ELF-1 (cell line): ENCODE measurements around the gene DYRK1B.
"Not testable (repeated sequence)": the region's sequence is repeated elsewhere in the genome, so short reads cannot be mapped to it uniquely, and the experiment has no call there.

Source experiments
- DNase-seq: peaks from one replicate; pipeline ENCODE4 v3.0.0-alpha.2; 2016; ENCODE audit warnings: low read depth, low spot score

Gene DYRK1B

DNA sequence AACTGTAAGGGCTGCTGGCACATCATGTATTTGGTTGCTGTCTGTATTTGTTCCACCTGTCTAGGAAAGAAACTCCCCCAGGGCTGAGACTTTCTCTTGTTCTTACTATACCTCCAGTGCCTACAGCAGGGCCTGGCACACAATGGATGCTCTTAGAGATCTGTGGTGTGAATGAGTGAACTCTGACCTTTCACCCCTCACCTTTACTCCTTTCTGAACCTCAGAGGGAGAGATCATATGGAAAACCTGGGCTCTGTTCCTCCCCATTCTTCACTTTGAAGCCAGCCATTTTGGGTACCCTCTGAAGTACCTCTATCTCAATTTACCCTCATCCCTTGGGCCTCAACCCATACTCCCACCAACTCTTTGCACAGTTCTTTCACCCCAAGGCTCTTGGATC, 3.1 kb downstream of the DYRK1B start:
- no peak for DNase-seq

DNA sequence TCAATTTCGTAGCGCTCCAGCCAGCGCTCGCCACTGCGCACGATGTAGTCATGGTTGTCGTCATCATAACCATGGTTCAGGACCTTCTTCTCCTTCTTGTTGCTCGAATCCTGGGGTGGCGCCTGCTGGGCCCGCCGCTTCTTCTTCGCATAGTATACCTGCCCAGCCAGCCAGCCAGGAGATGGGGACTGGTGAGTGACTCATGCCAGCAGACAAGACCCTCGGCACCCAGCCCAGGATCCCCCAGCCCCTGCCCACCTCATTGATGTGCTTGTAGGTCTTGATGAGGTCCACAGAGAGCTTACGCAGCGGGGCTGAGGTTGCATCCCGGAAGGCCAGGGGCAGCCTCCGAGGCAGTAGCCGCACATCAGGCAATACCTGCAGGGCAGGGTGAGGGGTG, 3.6 kb downstream of the DYRK1B start:
- no peak for DNase-seq

DNA sequence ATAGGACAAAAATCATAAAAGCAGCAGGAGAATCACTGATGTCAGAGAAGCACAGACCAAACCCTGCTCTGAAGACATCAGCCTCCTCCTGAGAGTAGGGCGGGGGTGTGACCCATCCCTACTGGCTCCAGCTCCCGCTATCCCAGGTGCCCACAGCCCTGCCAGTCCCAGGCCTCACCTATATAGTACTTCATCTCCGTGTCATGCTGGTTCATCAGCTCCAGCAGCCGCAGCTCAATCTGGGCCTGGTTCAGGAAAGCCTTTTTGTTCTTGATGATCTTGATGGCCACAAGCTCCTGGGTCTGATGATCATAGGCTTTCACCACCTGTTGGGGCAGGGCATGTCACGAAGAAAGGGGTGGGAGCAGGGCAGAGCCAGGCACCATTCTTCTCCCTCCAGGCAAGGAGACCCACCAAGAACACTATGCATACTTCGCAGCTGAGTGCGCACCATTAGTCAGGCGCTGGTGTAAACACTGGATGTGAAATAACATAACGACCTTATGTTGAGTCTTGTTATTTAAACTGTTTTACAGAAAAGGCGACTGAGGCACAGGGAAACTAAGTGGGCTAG, 4.2 kb downstream of the DYRK1B start:
- no peak for DNase-seq

DNA sequence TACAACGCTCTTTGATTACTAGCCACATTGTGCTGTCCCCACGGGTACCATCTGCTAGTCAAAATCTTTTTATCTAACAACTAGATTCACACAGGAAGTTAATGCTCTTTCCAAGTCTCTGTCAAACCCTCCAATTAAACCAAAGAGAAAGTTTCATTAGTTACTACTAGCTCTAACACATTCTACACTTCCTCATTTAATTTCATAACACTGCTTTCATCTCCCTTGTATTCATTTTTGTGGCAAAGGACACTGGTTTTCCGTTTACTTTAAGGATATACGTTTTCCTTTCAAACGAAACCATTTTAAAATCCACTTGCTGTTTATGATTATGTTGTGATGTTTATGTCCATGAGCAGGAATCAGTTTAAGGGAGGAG, 5.3 kb downstream of the DYRK1B start:
- no peak for DNase-seq

DNA sequence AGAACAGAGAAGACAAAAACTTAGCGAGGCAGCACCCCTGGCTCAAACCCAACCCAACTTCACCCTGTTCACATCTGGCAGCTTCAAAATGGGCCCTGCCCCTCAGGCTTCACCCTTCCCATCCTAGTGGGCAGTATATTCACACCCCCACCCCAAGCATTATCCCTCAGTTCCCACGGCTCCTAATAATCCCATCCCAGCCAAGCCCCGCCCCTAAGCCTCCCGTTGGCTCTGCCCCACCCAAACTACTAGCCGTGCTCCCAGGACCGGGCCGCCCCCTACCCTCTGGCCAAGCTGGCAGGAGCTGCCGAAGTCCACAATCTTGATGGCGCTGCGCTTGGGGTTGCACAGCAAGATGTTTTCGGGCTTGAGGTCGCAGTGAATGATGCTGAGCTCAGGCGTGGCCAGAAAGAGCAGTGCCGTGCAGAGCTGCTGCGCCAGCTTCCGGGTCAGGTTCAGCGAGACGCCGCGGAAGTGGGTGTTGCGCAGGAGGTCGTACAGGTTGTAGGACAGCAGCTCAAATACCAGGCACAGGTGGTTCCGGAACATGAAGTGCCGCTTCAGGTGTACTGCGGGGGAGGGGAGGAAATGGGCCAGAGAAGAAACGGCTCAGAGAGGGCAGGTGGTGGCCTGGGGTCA, 5.8 kb downstream of the DYRK1B start:
- no peak for DNase-seq

DNA sequence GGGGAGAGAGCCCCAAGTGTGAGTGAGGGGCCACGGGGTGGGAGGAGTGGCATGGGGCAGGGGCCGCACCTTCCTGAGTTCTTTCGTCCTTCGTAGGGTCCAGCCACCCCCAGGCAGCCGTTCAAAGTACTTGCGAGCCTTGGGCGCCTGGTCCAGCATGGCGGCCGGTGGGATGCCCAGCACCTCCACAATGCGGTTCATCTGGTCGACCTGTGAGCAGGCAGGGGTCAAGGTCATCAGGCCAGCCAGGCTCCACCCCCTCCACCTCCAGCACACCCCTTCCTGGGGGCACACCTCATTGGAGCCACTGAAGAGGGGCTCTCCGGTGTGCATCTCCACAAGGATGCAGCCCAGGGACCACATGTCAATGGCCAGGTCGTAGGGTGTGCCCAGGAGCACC, 6.7 kb downstream of the DYRK1B start:
- DNase-seq: no peak

DNA sequence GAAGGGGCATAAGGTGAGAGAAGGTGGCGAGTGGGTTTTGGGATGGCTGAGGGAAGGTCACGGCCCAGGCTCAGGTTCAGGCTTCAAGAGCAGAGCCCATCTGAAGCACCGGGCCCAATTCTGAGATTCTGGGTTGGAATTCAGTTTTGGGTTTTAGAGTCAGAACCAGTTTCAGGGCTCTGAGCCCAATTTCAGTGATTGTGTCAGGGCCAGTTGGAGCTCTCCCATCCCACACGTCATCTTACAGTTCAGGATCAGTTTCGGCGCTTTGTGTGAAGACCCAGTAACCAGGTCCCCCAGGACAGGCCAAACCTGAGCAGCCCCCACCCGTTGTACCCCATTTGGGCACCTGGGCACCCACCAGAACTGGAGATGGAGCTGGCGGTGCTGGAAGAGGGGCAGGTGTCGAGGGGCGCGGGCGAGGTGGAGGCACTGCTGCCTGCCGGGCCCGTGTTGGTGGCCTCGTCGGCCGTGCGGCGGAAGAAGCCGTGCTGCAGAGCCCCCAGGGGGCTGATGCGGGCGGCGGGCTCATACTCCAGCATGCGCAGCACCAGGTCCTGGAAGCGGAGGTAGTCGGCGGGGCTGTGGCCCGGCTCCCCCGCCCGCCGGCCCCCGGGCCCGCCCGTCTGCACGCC, 7.5 kb downstream of the DYRK1B start:
- no peak for DNase-seq

DNA sequence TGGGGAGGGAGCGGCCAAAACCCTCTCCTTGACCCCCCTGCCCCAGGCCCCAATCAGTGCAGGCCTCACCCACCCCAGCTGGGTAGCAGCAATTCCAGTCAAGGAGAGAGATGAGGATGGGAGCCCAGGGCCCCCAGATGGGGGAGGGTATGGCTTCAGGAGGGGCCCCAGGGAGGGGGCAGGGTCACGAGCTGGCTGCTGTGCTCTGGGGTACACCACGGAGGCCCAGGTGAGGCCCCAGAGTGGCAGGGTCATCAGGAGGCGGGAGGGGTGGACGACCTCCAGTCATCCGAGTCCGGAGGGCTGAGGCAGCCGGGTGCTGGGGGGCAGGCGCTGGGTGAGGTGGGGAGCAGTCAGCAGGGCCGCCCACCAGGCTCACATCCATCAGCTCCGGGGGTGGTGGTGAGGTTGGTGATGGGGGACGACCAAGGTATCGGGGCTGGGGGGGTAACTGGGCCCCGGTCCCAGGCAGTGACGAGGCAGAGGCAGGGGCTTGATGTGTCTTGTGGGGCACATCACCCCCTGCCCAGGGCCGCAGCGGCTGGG, 8.4 kb downstream of the DYRK1B start:
- DNase-seq: no peak

DNA sequence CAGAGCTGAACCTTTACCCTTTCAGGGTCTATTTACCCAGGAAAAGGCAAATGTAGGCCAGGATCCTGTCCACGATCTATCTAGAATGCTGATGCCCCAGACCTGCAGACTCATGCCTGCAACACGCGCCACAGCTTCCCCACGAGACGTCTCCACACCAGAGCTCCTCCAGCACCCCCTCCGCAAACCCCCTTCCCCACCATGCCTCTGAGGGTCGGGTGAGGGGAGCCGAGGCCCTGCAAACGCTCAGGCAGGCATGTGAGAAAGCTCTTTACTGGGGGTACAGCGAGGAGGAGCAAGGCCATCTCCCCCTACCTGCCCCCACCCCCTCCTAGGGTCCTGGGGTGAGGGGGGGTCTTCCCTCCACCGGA, 8.9 kb downstream of the DYRK1B start:
- no peak for DNase-seq

DNA sequence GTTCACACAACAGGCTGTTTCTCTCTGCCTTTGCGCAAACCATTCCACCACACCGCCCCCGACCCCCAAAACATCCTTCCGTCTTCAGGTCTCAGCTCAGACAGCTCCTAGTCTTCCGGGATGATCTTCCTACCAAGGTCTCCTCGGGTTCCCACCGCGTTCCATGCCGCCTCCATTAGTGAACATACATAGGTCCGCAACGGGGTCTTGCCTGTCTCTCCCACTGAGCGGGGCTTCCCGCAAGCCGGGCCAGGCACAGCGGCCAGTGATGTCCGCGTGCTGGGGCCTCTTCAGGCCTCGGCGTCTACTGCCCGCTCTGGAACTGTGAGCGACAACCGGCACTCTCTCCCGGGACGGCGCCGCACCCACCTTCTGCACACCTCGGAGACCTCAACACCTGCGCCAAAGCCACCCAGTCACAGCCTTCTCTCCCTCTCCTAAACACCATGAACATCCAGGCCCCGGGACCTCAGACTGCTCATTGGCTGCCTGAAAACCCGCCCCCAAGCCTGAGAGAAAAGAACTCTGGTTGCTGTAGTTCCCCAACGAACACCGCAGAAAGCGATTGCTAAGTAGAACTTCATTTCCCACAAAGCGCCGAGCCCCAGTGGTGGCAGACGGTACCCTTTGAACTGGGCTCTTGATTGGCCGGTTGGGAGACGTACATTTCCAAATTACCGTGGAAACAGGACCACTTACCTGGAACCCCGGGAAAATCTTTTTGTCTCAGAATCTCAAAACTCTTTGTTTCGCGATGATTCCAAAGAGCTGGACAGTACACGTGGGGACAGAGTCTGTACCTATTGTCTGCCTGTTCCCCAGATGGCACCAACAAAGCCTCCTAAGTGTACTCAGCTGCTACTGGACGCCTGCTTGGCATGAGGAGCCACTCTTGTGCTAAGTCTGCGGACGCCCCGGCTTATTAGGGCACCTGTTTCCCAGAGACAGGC, 9.5 kb downstream of the DYRK1B start:
- peak; percentile 93 for DNase-seq

DNA sequence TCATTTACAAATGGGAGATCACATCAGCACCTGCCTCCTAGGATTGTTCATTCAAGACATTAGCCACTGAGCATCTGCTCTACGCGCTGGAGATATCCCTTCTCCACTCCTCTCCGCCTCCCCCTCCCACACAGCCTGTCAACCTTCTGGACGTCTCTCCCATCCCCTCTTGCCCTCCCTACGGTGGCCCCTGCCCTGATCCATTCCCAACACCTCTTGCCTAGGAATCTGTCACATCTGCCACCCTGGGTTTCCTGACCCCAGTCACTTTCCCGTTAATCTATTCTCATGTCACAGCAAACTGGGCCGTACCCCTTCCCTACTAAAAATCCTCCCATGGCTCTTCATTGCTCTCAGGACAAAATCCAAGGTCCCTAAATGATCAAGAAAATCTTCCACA, 10.3 kb downstream of the DYRK1B start:
- no peak for DNase-seq

DNA sequence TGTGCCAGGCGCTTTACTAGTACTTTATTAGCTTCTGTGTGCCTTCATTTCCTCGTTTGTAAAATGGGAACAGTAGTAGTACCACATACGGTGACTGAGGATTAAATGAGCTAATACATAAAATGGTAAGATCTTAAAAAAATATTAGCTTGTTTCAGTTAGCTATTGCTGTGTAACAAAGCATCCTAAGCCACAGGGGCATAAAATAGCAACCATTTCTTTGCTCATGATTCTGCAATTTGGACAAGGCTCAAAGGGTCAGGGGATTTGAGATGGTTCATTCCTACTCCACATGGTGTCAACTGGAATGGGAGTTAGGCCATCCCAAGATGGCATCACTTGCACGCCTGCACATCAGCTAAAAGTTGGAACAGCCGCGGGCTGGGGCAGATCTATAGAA, 13.3 kb downstream of the DYRK1B start:
- DNase-seq: no peak

DNA sequence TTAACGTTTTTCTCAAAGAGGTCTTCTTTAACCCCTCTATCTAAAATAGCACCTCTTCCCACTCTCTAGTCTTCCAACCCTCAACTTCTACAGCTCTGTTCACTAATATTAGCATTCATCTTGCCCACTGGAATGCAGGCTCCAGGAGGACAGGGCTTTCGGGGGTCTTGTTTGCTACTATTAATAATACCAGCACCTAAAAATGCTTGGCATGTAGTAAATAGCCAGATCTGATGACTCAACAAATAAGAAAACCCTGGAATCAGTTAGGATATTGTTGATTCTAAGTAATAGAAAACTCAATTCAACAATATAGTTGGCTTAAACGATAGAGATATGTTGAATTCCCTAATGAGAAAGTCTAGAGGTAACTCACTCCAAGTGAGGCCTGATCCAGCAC, 14.2 kb downstream of the DYRK1B start:
- no peak for DNase-seq

DNA sequence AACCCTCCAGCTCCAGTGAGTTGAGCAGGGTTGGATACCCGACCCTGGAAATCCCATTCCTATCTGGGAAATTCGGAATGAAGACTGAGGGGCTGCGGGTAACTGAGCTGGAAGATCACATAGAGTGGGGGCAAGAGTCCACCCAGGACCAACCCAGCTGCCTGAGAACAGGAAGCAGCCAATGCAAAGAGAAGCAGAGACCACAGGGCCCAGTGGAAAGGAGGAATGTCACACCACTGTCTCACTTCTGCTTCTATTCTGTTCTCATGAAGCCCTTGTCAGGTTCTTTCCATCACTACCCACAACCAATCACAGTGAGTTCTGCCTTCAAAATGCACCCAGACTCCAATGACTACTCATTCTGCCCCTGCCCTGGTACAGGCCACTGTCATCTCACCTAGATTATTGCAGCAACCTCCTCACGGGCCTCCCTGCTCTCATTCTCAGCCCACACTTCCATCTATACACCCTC, 15.3 kb downstream of the DYRK1B start:
- DNase-seq: no peak

DNA sequence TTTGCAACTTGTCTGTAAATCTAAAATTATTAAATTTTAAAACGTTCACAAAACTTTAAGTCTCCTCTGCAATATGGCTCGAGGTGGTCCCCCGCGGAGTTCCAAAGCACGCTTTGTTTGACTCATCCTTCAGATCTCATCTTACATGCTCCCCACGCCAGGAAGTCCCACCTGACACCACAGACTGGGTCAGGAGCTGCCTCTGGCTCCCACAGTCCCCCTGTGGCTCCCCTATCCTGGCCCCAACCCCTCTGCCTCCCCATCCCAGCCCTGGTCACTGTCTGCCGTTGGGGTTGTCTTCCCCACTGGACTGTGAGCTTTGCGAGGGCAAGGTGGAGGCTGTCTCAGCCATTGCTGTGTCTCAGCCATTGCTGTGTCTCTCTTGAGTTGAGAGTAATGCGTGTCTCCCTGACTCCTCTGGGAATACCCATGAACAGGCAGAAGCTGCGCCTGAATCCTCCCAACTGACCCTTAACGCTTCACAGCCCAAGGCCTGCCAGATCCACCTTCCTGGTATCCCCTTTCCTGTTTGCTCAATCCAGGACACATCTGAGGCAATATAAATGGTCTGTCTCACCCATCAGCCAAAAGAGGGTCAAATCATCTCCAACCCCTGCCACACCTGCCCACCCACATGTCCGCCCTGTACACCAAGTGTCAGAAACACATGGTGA, 15.9 kb downstream of the DYRK1B start:
- no peak for DNase-seq

DNA sequence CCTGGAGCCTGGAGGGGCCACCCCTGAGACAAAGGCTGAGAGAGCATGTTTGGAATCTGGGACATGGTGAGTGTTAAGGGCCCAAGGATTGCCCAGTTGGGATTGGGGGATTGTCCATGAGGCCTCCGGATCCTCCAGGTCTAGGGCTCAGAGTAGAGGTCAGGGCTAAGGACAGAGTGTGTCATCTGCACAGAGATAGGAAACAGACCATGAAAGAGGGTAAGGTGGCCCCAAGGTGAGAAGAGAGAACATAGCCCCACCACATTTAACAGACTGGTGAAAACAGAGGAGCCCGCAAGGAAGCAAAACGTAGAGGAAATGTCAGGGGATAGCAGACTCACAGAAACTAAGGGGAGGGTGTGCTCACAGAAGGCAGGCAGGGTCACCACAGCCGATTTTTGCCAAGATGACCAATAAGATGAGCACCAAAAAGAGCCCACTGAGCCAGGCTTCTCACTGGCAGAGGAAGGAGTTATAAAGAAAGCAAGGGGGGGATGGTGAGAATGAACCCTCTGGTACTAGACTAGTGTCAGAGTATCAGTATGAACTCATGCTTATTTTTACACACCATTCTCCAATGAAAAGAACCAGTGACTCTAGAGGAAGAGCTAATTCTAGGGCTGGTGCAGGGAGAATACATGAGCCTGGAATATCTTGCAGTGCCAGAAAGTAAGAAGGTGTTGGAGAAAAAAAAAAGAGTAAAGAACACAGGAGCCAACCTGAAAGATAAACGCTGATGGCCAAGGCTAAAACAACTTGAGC, 17.5 kb downstream of the DYRK1B start:
- DNase-seq: no peak

DNA sequence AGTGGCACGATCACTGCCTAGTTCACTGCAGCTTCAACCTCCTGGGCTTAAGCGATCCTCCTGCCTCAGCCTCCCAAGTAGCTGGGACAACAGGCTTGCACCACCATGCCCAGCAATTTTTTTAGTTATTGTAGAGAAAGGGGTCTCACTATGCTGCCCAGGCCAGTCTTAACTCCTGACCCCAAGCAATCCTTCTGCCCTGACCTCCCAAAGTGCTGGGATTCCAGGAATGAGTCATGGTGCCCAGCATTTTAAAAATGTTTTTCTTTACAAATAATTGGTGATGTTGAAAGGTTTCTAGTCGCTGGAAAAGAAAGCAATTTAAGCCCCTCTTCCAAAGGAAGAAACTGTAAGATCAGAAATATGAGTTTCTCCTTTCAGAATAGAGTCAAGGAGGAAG, 19.4 kb downstream of the DYRK1B start:
- DNase-seq: no peak

DNA sequence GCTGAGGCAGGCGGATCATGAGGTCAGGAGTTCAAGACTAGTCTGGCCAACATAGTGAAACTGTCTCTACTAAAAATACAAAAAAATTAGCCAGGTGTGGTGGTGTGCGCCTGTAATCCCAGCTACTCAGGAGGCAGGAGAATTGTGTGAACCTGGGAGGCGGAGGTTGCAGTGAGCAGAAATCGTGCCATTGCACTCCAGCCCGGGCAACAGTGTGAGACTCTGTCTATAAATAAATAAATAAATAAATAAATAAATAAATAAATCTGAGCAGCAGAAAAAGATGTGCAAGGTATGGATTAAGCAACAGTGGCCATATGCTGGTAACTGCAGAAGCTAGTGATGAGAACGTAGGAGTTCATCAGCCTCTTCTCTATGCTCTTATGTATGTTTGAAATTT, 19.9 kb downstream of the DYRK1B start:
- DNase-seq: not testable (repeated sequence)

DNA sequence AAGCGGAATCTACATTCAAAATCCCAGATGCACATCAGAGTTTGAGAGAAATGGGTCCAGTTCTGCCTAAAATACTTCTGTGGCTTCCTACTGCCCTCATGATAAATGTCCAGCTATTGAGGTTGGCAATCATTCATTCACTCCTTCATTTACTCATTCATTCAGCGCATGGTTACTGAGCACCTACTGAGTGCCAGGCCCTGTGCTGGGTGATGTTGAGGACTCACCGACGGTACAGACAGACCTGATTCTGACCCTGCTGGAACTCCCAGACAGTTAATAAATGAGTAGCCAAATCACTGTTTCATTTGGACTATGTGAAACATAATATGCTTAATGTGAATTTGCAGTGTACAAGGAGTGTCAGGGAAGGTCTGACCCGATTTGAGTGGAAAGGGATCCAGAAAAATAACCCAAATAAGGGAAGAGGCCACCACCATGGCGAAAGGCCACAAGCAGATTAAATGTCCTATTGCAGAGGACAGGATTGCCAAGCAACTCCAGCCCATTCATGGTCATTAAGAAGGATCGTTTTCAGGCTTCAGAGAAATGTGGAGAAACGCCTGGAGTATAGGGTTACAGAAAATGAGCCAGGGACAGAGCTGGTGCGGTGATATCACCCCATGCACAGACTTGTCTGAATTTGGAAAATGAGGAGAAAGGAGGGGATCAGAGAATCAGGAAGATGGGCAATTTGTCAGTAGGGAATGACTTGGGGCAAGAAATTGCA, 20.5 kb downstream of the DYRK1B start:
- DNase-seq: no peak

DNA sequence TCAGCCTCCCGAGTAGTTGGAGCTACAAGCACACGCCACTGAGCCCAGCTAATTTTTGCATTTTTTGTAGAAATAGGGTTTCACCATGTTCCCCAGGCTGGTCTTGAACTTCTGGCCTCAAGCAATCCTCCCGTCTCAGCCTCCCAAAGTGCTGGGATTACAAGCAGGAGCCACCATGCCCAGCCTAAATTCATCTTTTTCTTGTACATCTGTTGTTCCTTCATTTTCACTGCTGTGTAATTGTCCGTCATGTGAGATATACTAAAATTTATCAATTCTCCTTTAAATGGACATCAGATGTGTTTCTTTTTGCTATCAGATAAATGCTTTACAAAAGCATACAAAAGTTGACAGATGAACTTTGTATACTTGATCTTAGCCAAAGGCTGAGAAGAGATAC, 22.9 kb downstream of the DYRK1B start:
- no peak for DNase-seq
